Natural killer cell (primary cell): ENCODE measurements around the gene NUDT16L1. TPM values are rescaled to one million over a fixed set of nuclear protein-coding genes. Genes with fewer than 3 reads are reported as not detected.

ENCODE experiments used
- ATAC-seq, 3 donors: fragments of 150-1000 bp in 2 of 3; fragments of 200-7000 bp in 1 of 3; cut with Tn5 transposase; 1 replicate in 1 of 3; 2 replicates in 2 of 3; pipeline ENCODE4 v1.10.0; 2021; ENCODE audit warnings: mild to moderate bottlenecking in 2 of 3, moderate library complexity in 2 of 3
- DNase-seq, 2 donors: peaks; one replicate each; pipeline versions ENCODE4 v3.0.0 to v3.0.0-alpha.2; 2013 to 2021; ENCODE audit warnings: mixed read lengths in 1 of 2
- H3K27ac ChIP-seq: one replicate; pipeline ENCODE4 v1.5.1; 2013; ENCODE audit warnings: mild to moderate bottlenecking, low read length
- H3K27me3 ChIP-seq: one replicate; pipeline ENCODE4 v1.6.1; 2013; ENCODE audit warnings: low read length; ENCODE audit not compliant: control insufficient read depth, insufficient read depth
- H3K36me3 ChIP-seq: one replicate; pipeline ENCODE4 v1.6.1; 2013; ENCODE audit warnings: low read length; ENCODE audit not compliant: control insufficient read depth, insufficient read depth
- H3K4me1 ChIP-seq: one replicate; pipeline ENCODE4 v1.6.1; 2013; ENCODE audit warnings: low read length; ENCODE audit not compliant: control insufficient read depth, insufficient read depth
- H3K4me3 ChIP-seq: one replicate; pipeline ENCODE4 v1.5.1; 2013; ENCODE audit warnings: low read length
- H3K9me3 ChIP-seq: one replicate; pipeline ENCODE4 v1.6.1; 2013; ENCODE audit warnings: low read length; ENCODE audit not compliant: control insufficient read depth, insufficient read depth
- H3K27ac Mint-ChIP-seq, 2 donors: one replicate each; pipeline ENCODE4 v1.8.0; 2022; ENCODE audit warnings: mild to moderate bottlenecking in 2 of 2, mixed read lengths in 2 of 2, moderate library complexity in 1 of 2
- H3K27me3 Mint-ChIP-seq, 2 donors: one replicate each; pipeline ENCODE4 v1.8.0; 2022; ENCODE audit warnings: low read depth in 2 of 2, mixed read lengths in 2 of 2
- H3K36me3 Mint-ChIP-seq: one replicate; pipeline ENCODE4 v1.8.0; 2022; ENCODE audit warnings: mixed read lengths
- H3K4me1 Mint-ChIP-seq, 2 donors: one replicate each; pipeline ENCODE4 v1.8.0; 2022; ENCODE audit warnings: mixed read lengths in 2 of 2
- H3K4me3 Mint-ChIP-seq: one replicate; pipeline ENCODE4 v1.8.0; 2022; ENCODE audit warnings: mild to moderate bottlenecking, moderate library complexity, mixed read lengths
- H3K9me3 Mint-ChIP-seq, 2 donors: one replicate each; pipeline ENCODE4 v1.8.0; 2022; ENCODE audit warnings: mixed read lengths in 2 of 2
- WGBS: methylation state at CpG from one replicate; pipeline ENCODE4 v1.1.7; 2013; ENCODE audit warnings: missing lambda C conversion rate; ENCODE audit not compliant: insufficient coverage; 5-methylcytosine and 5-hydroxymethylcytosine counted together
- intact Hi-C: fragments of 100-400 bp; cut with micrococcal nuclease; formaldehyde crosslinking; loops from one replicate; pipeline ENCODE4 v1.14.2; 2022
- total RNA-seq, 4 donors: library from RNA; stranded (reverse); fragments of 120-200 nt in 1 of 4; gene quantifications; one replicate each; pipeline versions ENCODE4 v1.2.3 to v1.2.4, GENCODE V29; 2013 to 2022
- TF ChIP-seq, protein P1 (sequence below): fragments of 200-600 bp; IDR thresholded peaks from one replicate; pipeline ENCODE4 v1.8.0; 2022; ENCODE audit warnings: antibody characterized with exemption

Gene NUDT16L1
- total RNA-seq, 3 donors from 2014 or later (not counting 1 experiment from before 2014, with no cell fraction given): 30.8 to 39.1 (median 35.0) TPM

DNA sequence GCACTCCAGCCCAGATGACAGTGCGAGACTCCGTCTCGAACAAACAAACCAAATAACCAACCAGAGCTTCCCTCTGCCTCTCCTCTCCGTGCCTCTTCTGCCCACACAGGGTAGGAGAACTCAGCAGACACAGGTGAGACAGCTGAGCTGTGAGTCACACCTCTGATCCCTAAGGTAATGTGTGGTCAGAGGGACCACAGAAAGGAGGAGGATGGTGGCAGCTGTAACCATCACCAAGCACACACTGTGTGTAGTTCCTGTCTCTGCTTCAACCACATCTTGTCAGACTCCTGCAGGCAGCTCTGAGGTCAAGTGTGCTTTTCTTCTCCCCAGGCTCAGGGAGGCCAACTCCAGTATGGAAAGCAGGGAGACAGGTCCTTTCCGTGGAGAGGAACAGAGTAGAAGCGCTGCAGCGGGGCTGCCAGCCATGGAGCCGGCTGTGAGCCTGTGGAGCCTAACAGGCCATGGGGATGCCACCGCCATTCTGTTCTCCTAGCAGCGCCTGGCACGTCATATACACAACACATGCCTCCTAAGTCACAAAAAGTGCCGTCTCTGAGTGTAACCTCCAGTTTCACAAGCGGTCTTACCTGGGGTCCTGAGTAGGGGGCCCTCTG is 7.1 kb downstream of the NUDT16L1 start:
- H3K4me3 Mint-ChIP-seq: no peak overlapping the region
- no peaks in the 10 kb centered on the region for H3K9me3 Mint-ChIP-seq
- intact Hi-C loops: no loop called here
- peaks cover 3 to 7% of the 10 kb centered on the region in 2 donors for H3K4me1 Mint-ChIP-seq
- 86% methylated on average over 13 of the region's 13 CpGs for WGBS
- H3K27ac ChIP-seq: no peak overlapping the region
- no peak overlapping the region for H3K4me3 ChIP-seq
- no peaks in the 10 kb centered on the region for H3K27me3 ChIP-seq
- DNase-seq: peak in 1 of 2 donors; percentile 79
- H3K9me3 ChIP-seq: no peaks in the 10 kb centered on the region
- H3K4me1 ChIP-seq: peaks cover 20% of the 10 kb centered on the region
- H3K27ac Mint-ChIP-seq: no peak overlapping the region
- H3K27me3 Mint-ChIP-seq: no peaks in the 10 kb centered on the region
- H3K36me3 ChIP-seq: peaks cover 52% of the 10 kb centered on the region
- no peak for ATAC-seq
- TF ChIP-seq, protein P1, sequence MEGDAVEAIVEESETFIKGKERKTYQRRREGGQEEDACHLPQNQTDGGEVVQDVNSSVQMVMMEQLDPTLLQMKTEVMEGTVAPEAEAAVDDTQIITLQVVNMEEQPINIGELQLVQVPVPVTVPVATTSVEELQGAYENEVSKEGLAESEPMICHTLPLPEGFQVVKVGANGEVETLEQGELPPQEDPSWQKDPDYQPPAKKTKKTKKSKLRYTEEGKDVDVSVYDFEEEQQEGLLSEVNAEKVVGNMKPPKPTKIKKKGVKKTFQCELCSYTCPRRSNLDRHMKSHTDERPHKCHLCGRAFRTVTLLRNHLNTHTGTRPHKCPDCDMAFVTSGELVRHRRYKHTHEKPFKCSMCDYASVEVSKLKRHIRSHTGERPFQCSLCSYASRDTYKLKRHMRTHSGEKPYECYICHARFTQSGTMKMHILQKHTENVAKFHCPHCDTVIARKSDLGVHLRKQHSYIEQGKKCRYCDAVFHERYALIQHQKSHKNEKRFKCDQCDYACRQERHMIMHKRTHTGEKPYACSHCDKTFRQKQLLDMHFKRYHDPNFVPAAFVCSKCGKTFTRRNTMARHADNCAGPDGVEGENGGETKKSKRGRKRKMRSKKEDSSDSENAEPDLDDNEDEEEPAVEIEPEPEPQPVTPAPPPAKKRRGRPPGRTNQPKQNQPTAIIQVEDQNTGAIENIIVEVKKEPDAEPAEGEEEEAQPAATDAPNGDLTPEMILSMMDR: no peak
- H3K36me3 Mint-ChIP-seq: no peaks in the 10 kb centered on the region

DNA sequence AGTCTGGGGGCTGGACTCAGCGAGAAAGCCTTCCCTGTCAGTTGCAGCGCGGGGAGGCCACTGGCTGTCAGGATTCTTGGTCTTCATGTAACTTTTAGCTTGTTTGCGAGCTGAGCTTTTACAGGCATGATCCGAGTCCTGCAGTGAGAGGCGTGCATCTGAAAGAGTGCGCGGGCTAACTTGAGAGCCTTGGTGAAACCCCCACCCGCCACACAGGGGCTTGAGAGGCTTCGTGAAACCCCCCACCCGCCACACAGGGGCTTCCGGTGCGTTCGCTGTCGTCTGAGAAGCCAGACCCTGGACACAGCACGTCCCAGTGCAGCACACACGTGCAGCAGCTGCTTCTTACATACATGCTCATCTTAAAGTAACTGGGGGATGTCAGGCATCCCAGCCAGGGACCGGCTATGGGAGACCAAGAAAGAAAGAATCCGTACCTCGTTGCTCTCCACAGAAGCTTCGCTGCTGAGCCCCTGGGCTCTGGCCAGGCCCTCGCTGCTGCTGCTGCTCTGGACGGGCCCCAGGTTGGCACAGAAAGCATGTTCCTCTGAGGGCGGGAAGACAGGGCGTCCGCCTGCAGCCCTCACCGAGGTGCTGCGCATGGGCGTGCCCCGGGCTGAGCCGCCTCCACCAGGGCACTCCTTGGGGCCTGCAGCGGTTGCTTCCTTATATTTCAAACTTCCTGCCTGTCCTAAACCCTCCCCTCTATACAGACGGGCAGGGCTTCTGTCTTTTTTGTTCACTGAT is 7.8 kb downstream of the NUDT16L1 start:
- intact Hi-C loops: no loop called here
- Mint-ChIP-seq H3K36me3 (no peaks in the 10 kb centered on the region), H3K4me1 (peaks cover 0 to 4% of the 10 kb centered on the region in 2 donors), H3K27me3 (no peaks in the 10 kb centered on the region), H3K4me3 (no peak overlapping the region), H3K27ac (no peak overlapping the region), H3K9me3 (no peaks in the 10 kb centered on the region)
- ATAC-seq (no peak), DNase-seq (peak in 1 of 2 donors; percentile 17)
- Histone ChIP-seq H3K27ac (no peak overlapping the region), H3K4me3 (no peak overlapping the region), H3K36me3 (peaks cover 45% of the 10 kb centered on the region), H3K9me3 (no peaks in the 10 kb centered on the region), H3K27me3 (no peaks in the 10 kb centered on the region), H3K4me1 (peaks cover 14% of the 10 kb centered on the region)
- 94% methylated on average over 33 of the region's 33 CpGs for WGBS
- TF ChIP-seq, protein P1: no peak

DNA sequence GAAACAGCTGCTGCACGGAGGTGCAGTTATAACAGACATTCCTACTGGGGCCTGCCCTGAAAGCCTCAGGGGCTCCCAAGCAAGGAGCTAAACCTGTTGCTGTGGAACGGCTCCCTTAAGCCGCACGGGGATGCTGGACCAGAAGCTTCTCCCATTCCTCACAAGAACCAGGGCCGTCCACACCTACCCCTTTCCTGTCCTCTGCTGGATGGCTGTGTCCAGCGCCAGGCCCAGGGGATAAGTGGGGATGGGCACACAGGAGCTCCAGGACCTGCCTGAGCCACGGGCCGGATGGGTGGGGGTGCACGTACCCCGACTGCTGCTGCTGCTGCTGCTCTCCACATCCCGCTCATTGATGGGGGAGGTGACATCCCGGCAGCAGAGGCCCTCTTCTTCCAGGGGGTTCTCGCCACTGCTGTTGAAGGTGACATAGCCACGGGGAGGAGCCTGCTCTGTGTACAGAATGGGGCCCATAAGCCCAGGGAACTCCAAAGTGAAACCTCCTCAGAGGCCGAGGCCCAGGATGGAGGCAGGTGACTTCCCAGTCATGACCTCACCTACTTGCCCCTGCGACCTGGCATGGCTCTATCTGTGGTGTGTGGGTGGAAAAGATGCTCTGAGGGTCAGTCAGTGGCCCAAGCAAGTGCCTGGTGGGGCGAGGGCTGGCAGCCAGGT is 8.6 kb downstream of the NUDT16L1 start:
- H3K27ac Mint-ChIP-seq: no peak overlapping the region
- Histone ChIP-seq H3K36me3 (peaks cover 41% of the 10 kb centered on the region), H3K4me3 (no peak overlapping the region), H3K27me3 (no peaks in the 10 kb centered on the region), H3K4me1 (peaks cover 14% of the 10 kb centered on the region), H3K27ac (no peak overlapping the region), H3K9me3 (no peaks in the 10 kb centered on the region)
- TF ChIP-seq, protein P1: no peak
- no peak overlapping the region for H3K4me3 Mint-ChIP-seq
- H3K36me3 Mint-ChIP-seq: peaks cover 4% of the 10 kb centered on the region
- H3K27me3 Mint-ChIP-seq: no peaks in the 10 kb centered on the region
- no peak for DNase-seq
- 95% methylated on average over 17 of the region's 17 CpGs for WGBS
- no peaks in the 10 kb centered on the region for H3K9me3 Mint-ChIP-seq
- intact Hi-C loops: no loop called here
- no peak for ATAC-seq
- peaks cover 0 to 4% of the 10 kb centered on the region in 2 donors for H3K4me1 Mint-ChIP-seq
